CD8-positive, alpha-beta memory T cell (primary cell): ENCODE measurements around the gene DFFA. TPM values are rescaled to one million over a fixed set of nuclear protein-coding genes. Genes with fewer than 3 reads are reported as not detected.

ENCODE experiments used
- CTCF ChIA-PET: fragments of 350-600 bp; sonication (Branson Sonifier 250); formaldehyde crosslinking; loops from one replicate; lab custom pipeline; 2021; ENCODE audit warnings: antibody characterized with exemption; lab: Charles Lee
- POLR2A ChIA-PET: fragments of 350-600 bp; sonication (Branson Sonifier 250); formaldehyde crosslinking; loops from one replicate; lab custom pipeline; 2021; ENCODE audit warnings: antibody characterized with exemption; lab: Charles Lee
- DNase-seq, 5 donors: peaks; one replicate each; pipeline versions ENCODE4 v3.0.0 to v3.0.0-alpha.2; 2020 to 2022; ENCODE audit warnings: mixed read lengths in 1 of 5
- H3K27ac ChIP-seq: one replicate; pipeline ENCODE4 v1.7.0; 2013; ENCODE audit warnings: low read depth, mild to moderate bottlenecking, low read length, moderate library complexity
- H3K27me3 ChIP-seq: 2 replicates; pipeline ENCODE4 v1.7.0; 2013; ENCODE audit warnings: low read length, mild to moderate bottlenecking; ENCODE audit not compliant: insufficient read depth, poor library complexity, severe bottlenecking
- H3K36me3 ChIP-seq: 2 replicates; pipeline ENCODE4 v1.7.0; 2013; ENCODE audit warnings: mild to moderate bottlenecking, low read length, moderate library complexity; ENCODE audit not compliant: insufficient read depth
- H3K4me1 ChIP-seq: 2 replicates; pipeline ENCODE4 v1.7.0; 2013; ENCODE audit warnings: mild to moderate bottlenecking, low read length, moderate library complexity; ENCODE audit not compliant: insufficient read depth
- H3K4me3 ChIP-seq: 2 replicates; pipeline ENCODE4 v1.7.0; 2013; ENCODE audit warnings: mild to moderate bottlenecking, low read length
- H3K9me3 ChIP-seq: 2 replicates; pipeline ENCODE4 v1.7.0; 2013; ENCODE audit warnings: mild to moderate bottlenecking, low read length
- H3K27ac Mint-ChIP-seq, 8 donors: one replicate each; pipeline ENCODE4 v1.8.0; 2020 to 2021; ENCODE audit warnings: mixed read lengths in 8 of 8, mild to moderate bottlenecking in 6 of 8, inconsistent platforms in 3 of 8, moderate library complexity in 3 of 8
- H3K27me3 Mint-ChIP-seq, 2 donors: one replicate each; pipeline ENCODE4 v1.8.0; 2020 to 2021; ENCODE audit warnings: mixed read lengths in 2 of 2, mild to moderate bottlenecking in 1 of 2, moderate library complexity in 1 of 2
- H3K36me3 Mint-ChIP-seq, 3 donors: one replicate each; pipeline ENCODE4 v1.8.0; 2020 to 2021; ENCODE audit warnings: mixed read lengths in 3 of 3, inconsistent platforms in 1 of 3, mild to moderate bottlenecking in 1 of 3
- H3K4me1 Mint-ChIP-seq, 3 donors: one replicate each; pipeline ENCODE4 v1.8.0; 2020 to 2021; ENCODE audit warnings: mixed read lengths in 3 of 3, inconsistent platforms in 1 of 3, mild to moderate bottlenecking in 1 of 3
- H3K4me3 Mint-ChIP-seq, 7 donors: one replicate each; pipeline ENCODE4 v1.8.0; 2020 to 2021; ENCODE audit warnings: mixed read lengths in 7 of 7, mild to moderate bottlenecking in 6 of 7, moderate library complexity in 4 of 7, inconsistent platforms in 2 of 7
- H3K9me3 Mint-ChIP-seq, 5 donors: one replicate each; pipeline ENCODE4 v1.8.0; 2020 to 2022; ENCODE audit warnings: mixed read lengths in 5 of 5, mild to moderate bottlenecking in 3 of 5, moderate library complexity in 2 of 5, inconsistent platforms in 1 of 5
- polyA plus RNA-seq: library from polyadenylated mRNA; unstranded; fragments of 300-500 nt; fragmentation: Illumina TruSeq; gene quantifications from one replicate; pipeline ENCODE4 v1.2.3, GENCODE V29; 2021
- total RNA-seq, 2 experiments: library from RNA; stranded (reverse); gene quantifications; one replicate each; pipeline ENCODE4 v1.2.3, GENCODE V29; 2021

The DFFA gene
- total and polyA plus RNA-seq, 3 experiments from 2014 or later = 40.4 to 69.1 (median 67.7) TPM

DNA sequence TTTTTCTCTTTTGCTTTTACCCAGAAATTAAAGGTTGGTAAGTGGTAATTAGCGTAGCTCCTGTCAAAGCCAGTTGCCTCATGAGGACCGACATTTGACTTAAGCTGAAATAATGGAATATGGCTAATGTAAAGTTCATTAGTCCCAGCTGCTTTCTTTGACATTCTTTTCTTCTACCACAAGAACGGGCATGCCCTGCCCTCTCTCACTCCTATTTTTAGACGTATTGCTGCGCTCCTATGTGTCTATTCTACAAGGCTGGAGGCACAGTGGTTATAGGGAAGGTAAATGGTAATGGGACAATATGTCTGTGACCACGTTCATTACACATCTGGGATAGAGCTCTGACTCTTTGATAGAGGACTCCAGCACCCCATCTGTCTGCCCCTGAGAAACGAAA, 15.7 kb downstream of the DFFA start:
- ChIA-PET CTCF (interaction anchor here (1.0 kb wide), 1 partner anchor 27 kb away, joined by 3 read pairs; no protein-coding TSS in a partner anchor), POLR2A (interaction anchor here (0.6 kb wide), 1 partner anchor 25 kb away, joined by 3 read pairs; no protein-coding TSS in a partner anchor)
- peaks cover 0 to 1% of the 10 kb centered on the region in 2 donors for H3K27me3 Mint-ChIP-seq
- peak overlapping the region in 3 of 8 donors; percentile 34 to 43 (median 35) for H3K27ac Mint-ChIP-seq
- H3K4me3 ChIP-seq = no peak overlapping the region
- peaks cover 0 to 9% (median 0%) of the 10 kb centered on the region in 3 donors for H3K4me1 Mint-ChIP-seq
- no peak overlapping the region for H3K27ac ChIP-seq
- H3K4me1 ChIP-seq = no peaks in the 10 kb centered on the region
- no peaks in the 10 kb centered on the region for H3K27me3 ChIP-seq
- no peaks in the 10 kb centered on the region for H3K9me3 ChIP-seq
- no peak for DNase-seq
- H3K36me3 Mint-ChIP-seq = peaks cover 7 to 26% (median 10%) of the 10 kb centered on the region in 3 donors
- peaks cover 6% of the 10 kb centered on the region for H3K36me3 ChIP-seq
- no peak overlapping the region for H3K4me3 Mint-ChIP-seq
- H3K9me3 Mint-ChIP-seq = no peaks in the 10 kb centered on the region

DNA sequence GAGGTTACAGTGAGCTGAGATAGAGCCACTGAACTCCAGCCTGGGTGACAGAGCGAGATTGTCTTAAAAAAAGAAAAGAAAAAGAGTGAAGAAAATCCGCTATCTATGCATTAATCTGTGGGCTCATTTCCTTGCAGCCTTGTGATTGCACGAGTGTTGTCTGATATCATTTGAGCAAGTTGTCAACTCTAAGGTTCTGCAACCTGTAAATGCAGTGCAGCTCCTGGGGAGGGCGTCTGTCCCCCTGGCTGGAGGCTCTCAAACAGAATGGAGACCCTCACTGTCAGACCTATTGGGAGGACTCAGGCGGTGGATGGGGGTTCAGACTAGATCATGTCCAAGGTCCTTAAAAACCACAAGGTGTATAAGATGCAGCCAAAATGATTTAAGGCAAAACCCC, 16.3 kb downstream of the DFFA start:
- H3K4me3 Mint-ChIP-seq = no peak overlapping the region
- no peaks in the 10 kb centered on the region for H3K9me3 Mint-ChIP-seq
- H3K27me3 ChIP-seq = no peaks in the 10 kb centered on the region
- peaks cover under 1 to 20% (median 8%) of the 10 kb centered on the region in 3 donors for H3K36me3 Mint-ChIP-seq
- H3K27ac ChIP-seq = no peak overlapping the region
- H3K27me3 Mint-ChIP-seq = no peaks in the 10 kb centered on the region
- CTCF ChIA-PET = interaction anchor here (0.7 kb wide), 1 partner anchor 13 kb away, joined by 3 read pairs; no protein-coding TSS in a partner anchor
- H3K4me1 Mint-ChIP-seq = peaks cover 0 to 9% (median 0%) of the 10 kb centered on the region in 3 donors
- H3K4me1 ChIP-seq = no peaks in the 10 kb centered on the region
- no peak overlapping the region for H3K4me3 ChIP-seq
- no peaks in the 10 kb centered on the region for H3K9me3 ChIP-seq
- POLR2A ChIA-PET = interaction anchor here (0.6 kb wide), 1 partner anchor 25 kb away, joined by 3 read pairs; no protein-coding TSS in a partner anchor
- no peak for DNase-seq
- peaks cover under 1% of the 10 kb centered on the region for H3K36me3 ChIP-seq
- H3K27ac Mint-ChIP-seq = peak overlapping the region in 2 of 8 donors; percentile 42 to 48

DNA sequence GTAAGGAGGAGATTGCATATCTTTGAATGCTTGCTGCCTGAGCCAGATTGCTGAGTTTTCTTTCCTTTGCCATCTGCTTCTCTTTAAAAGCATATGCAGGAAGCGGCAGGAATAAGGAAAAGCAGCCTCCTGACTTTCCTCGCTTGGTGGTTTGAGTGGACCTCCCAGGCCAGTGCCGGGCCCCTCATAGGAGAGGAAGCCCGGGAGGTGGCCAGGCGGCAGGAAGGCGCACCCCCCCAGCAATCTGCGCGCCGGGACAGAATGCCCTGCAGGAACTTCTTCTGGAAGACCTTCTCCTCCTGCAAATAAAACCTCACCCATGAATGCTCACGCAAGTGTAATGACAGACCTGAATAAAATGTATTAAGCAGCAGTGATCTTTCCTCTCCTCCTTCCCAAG, 21.0 kb downstream of the DFFA start:
- Mint-ChIP-seq H3K9me3 (no peaks in the 10 kb centered on the region), H3K27ac (no peak overlapping the region), H3K27me3 (no peaks in the 10 kb centered on the region), H3K4me3 (no peak overlapping the region), H3K4me1 (no peaks in the 10 kb centered on the region), H3K36me3 (peaks cover 0 to 4% (median 2%) of the 10 kb centered on the region in 3 donors)
- DNase-seq = no peak
- Histone ChIP-seq H3K27me3 (no peaks in the 10 kb centered on the region), H3K4me1 (no peaks in the 10 kb centered on the region), H3K36me3 (no peaks in the 10 kb centered on the region), H3K4me3 (no peak overlapping the region), H3K9me3 (no peaks in the 10 kb centered on the region), H3K27ac (no peak overlapping the region)
- ChIA-PET POLR2A (no interaction called here), CTCF (no interaction called here)

DNA sequence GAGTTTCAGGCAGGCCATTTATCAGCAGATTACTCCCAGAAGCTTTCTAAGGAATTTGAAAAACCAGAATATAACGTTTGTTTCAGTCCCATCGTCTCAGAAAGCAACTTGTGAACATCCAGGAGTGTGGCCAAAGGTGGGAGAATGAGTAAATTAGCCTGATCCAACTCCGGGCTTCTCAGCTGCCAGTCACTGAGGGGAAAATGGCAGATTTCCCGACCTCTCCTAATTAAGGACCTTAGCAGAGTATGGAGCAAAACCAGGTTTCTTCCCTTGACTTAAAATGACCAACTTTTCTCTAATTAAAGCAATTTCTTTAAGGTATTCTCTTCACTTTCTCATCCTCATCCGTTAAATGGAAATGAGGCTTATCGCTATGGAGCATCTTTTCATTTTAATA, 21.5 kb downstream of the DFFA start:
- Mint-ChIP-seq H3K9me3 (no peaks in the 10 kb centered on the region), H3K4me3 (no peak overlapping the region)
- POLR2A ChIA-PET = interaction anchor here (0.5 kb wide), 1 partner anchor 9 kb away, joined by 3 read pairs; no protein-coding TSS in a partner anchor

DNA sequence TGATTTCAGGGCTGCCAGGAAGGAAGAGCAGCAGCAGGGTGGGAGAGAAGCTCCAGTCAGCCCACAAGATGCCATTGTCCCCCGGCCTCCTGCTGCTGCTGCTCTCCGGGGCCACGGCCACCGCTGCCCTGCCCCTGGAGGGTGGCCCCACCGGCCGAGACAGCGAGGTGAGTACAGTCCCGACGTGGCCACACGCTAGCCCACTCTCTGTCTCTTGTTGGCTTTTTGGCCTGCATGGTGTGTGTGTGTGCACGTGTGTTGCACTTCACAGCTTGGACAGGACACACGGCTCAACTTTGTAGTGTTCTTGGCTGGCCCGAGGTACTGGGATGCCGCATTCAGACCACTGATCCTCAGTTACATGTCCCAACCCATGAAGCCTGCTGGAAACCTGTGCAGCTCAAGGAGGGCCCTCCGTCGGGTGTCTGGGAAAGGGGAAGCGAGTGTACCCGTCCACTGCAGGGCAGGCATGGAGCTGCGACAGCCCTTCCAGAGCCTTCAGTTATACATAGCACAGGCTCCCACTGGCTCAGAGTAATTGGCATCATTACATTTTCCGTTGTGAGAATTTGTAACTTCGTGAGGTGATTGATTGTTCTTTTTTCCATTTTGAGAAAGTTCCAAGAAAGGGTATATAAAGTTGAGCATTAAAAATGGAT, 22.0 kb downstream of the DFFA start:
- H3K9me3 ChIP-seq = no peaks in the 10 kb centered on the region
- POLR2A ChIA-PET = interaction anchor here (0.5 kb wide), 1 partner anchor 8 kb away, joined by 3 read pairs; no protein-coding TSS in a partner anchor

More for the DNA sequence above, 21.5 kb downstream of the DFFA start:
- no peaks in the 10 kb centered on the region for H3K27me3 ChIP-seq
- CTCF ChIA-PET = no interaction called here
- no peaks in the 10 kb centered on the region for H3K36me3 ChIP-seq
- Mint-ChIP-seq H3K27ac (no peak overlapping the region), H3K36me3 (no peaks in the 10 kb centered on the region), H3K27me3 (no peaks in the 10 kb centered on the region), H3K4me1 (no peaks in the 10 kb centered on the region)
- H3K9me3 ChIP-seq = no peaks in the 10 kb centered on the region
- no peak for DNase-seq
- no peaks in the 10 kb centered on the region for H3K4me1 ChIP-seq
- no peak overlapping the region for H3K4me3 ChIP-seq
- no peak overlapping the region for H3K27ac ChIP-seq

DNA sequence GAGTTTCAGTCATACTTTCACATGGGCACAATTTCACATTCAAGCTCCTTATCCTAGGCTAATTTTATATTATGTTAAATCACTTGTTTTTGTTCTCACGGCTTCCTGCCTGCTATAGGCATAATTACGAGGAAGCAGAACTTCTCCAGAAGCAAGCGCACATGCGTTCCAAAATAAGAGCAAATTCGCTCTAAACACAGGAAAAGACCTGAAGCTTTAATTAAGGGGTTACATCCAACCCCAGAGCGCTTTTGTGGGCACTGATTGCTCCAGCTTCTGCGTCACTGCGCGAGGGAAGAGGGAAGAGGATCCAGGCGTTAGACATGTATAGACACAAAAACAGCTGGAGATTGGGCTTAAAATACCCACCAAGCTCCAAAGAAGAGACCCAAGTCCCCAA, 22.6 kb downstream of the DFFA start, which contains the start of gene CORT:
Gene CORT, plus strand, starts transcription at position 281 of the 400 bp plus-strand sequence. CDS start 193 bp downstream, outside the sequence.
- Histone ChIP-seq H3K27me3 (no peaks in the 10 kb centered on the region), H3K36me3 (no peaks in the 10 kb centered on the region), H3K9me3 (no peaks in the 10 kb centered on the region), H3K27ac (no peak within 1 kb of the TSS), H3K4me3 (no peak within 1 kb of the TSS), H3K4me1 (no peaks in the 10 kb centered on the region)
- CTCF ChIA-PET = no interaction called here
- Mint-ChIP-seq H3K27me3 (no peaks in the 10 kb centered on the region), H3K9me3 (no peaks in the 10 kb centered on the region), H3K4me1 (no peaks in the 10 kb centered on the region), H3K4me3 (no peak within 1 kb of the TSS), H3K36me3 (peaks cover 0 to 2% (median 0%) of the 10 kb centered on the region in 3 donors), H3K27ac (peak within 1 kb of the TSS in 1 of 8 donors; percentile 35)
- POLR2A ChIA-PET = no interaction called here
- no peak for DNase-seq

More for the DNA sequence above, 22.0 kb downstream of the DFFA start:
- no peak overlapping the region for H3K4me3 ChIP-seq
- H3K27me3 ChIP-seq = no peaks in the 10 kb centered on the region
- Mint-ChIP-seq H3K27ac (no peak overlapping the region), H3K4me3 (no peak overlapping the region), H3K27me3 (no peaks in the 10 kb centered on the region), H3K36me3 (no peaks in the 10 kb centered on the region), H3K9me3 (no peaks in the 10 kb centered on the region), H3K4me1 (no peaks in the 10 kb centered on the region)
- DNase-seq = no peak
- H3K36me3 ChIP-seq = no peaks in the 10 kb centered on the region
- H3K4me1 ChIP-seq = no peaks in the 10 kb centered on the region
- no peak overlapping the region for H3K27ac ChIP-seq
- CTCF ChIA-PET = no interaction called here

DNA sequence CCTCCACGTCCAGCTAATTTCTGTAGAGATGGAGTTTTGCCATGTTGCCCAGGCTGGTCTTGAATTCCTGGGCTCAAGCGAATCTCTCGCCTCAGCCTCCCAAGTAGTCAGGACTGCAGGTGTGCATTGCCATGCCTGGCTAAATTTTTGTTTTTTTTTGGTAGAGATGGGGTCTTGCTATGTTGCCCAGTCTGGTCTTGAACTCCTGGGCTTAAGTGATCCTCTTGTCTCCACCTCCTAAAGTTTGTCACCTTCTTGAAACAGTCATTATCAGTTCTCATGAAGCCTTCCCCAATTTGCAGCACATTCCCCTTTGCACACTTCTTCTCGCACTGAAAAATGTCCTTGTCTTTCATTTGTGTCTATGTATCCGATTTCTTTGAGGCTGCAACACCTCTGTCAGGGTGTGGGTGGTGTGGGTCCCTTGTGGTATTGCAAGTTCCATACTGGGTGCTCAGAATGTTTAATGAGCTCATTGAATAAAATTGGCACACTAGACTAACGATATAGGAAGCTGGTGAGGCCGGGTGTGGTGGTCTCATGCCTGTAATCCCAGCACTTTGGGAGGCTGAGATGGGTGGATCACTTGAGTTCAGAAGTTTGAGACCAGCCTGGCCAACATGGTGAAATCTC, 25.4 kb downstream of the DFFA start:
- Histone ChIP-seq H3K9me3 (no peaks in the 10 kb centered on the region), H3K36me3 (no peaks in the 10 kb centered on the region), H3K4me1 (no peaks in the 10 kb centered on the region), H3K4me3 (no peak overlapping the region), H3K27me3 (no peaks in the 10 kb centered on the region), H3K27ac (no peak overlapping the region)
- DNase-seq = no peak
- ChIA-PET POLR2A (no interaction called here), CTCF (no interaction called here)
- Mint-ChIP-seq H3K4me1 (no peaks in the 10 kb centered on the region), H3K36me3 (peaks cover 0 to 3% (median 0%) of the 10 kb centered on the region in 3 donors), H3K27me3 (no peaks in the 10 kb centered on the region), H3K4me3 (no peak overlapping the region), H3K27ac (no peak overlapping the region), H3K9me3 (no peaks in the 10 kb centered on the region)
